Breast epithelium (tissue), 4 donors: ENCODE data around the gene CDC14B. TPM values are rescaled to one million over a fixed set of nuclear protein-coding genes. Genes with fewer than 3 reads are reported as not detected.

Source experiments
- DNase-seq, 2 donors: peaks; one replicate each; pipeline ENCODE4 v3.0.0-alpha.2; 2019; ENCODE audit warnings: low spot score in 2 of 2
- H3K27ac ChIP-seq, 2 donors: fragments of 200-600 bp; sonication (generic) in 1 of 2; one replicate each; pipeline ENCODE4 v1.5.1; 2016 to 2019; ENCODE audit warnings: mild to moderate bottlenecking in 1 of 2
- H3K27me3 ChIP-seq, 2 donors: fragments of 200-600 bp; sonication (generic) in 1 of 2; one replicate each; pipeline versions ENCODE4 v1.5.1 to v1.6.0; 2017 to 2019; ENCODE audit warnings: control low read depth in 1 of 2, mild to moderate bottlenecking in 1 of 2
- H3K36me3 ChIP-seq: fragments of 200-600 bp; one replicate; pipeline ENCODE4 v1.5.1; 2019
- H3K4me1 ChIP-seq, 2 donors: fragments of 200-600 bp; sonication (generic); one replicate each; pipeline ENCODE4 v1.5.1; 2016 to 2019; ENCODE audit warnings: control low read depth in 1 of 2
- H3K4me3 ChIP-seq, 3 donors: fragments of 200-600 bp; sonication (generic); 1 replicate in 2 of 3; 2 replicates in 1 of 3; pipeline ENCODE4 v1.5.1; 2016 to 2019; ENCODE audit warnings: mild to moderate bottlenecking in 3 of 3, moderate library complexity in 2 of 3
- H3K9me3 ChIP-seq, 2 donors: fragments of 200-600 bp; sonication (generic) in 1 of 2; one replicate each; pipeline ENCODE4 v1.5.1; 2016 to 2019; ENCODE audit warnings: control low read depth in 1 of 2
- POLR2A ChIP-seq: fragments of 450-650 bp; IDR thresholded peaks from one replicate; pipeline ENCODE4 v1.6.1; 2016; ENCODE audit warnings: antibody characterized with exemption, mild to moderate bottlenecking, moderate library complexity
- POLR2AphosphoS5 ChIP-seq, 3 donors: sonication (generic); formaldehyde crosslinking; IDR thresholded peaks; one replicate each; pipeline ENCODE4 v1.6.1; 2017; ENCODE audit warnings: antibody characterized with exemption in 3 of 3
- intact Hi-C: fragments of 100-400 bp; cut with DNase I; formaldehyde crosslinking; loops from one replicate; pipeline ENCODE4 v1.15.1; 2023; ENCODE audit warnings: low total_unique reads
- total RNA-seq, 3 donors: library from RNA; depleted of rRNA; stranded (reverse); fragments of >200 nt; gene quantifications; one replicate each; pipeline ENCODE4 v1.1.0, GENCODE V29; 2016
- TF ChIP-seq, protein P1 (sequence below), 3 donors: fragments of 450-650 bp; IDR thresholded peaks; one replicate each; pipeline ENCODE4 v1.5.1; 2016 to 2017; ENCODE audit warnings: antibody characterized with exemption in 3 of 3, mild to moderate bottlenecking in 3 of 3, moderate library complexity in 3 of 3

Gene CDC14B
- total RNA-seq, 3 donors from 2014 or later, result 22.0 to 33.4 (median 23.9) TPM

DNA sequence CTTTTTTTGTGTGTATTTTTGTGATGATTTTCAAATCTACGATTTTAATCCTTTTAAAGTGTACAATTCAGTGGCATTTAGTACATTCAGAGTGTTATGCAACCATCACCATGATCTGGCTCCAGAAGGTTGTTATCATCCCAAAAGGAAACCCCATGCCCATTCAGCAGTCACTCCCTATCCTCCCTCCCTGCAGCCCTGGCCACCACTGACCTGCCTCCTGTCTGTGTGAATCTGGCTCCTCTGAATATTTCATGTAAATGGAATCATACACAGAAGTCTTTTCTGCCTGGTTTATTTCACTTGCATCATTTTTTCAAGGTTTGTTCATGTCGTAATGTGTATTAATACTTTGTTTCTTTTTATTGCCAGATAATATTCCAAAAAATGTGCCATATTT, 137.2 kb downstream of the CDC14B start:
- TF ChIP-seq, protein P1, sequence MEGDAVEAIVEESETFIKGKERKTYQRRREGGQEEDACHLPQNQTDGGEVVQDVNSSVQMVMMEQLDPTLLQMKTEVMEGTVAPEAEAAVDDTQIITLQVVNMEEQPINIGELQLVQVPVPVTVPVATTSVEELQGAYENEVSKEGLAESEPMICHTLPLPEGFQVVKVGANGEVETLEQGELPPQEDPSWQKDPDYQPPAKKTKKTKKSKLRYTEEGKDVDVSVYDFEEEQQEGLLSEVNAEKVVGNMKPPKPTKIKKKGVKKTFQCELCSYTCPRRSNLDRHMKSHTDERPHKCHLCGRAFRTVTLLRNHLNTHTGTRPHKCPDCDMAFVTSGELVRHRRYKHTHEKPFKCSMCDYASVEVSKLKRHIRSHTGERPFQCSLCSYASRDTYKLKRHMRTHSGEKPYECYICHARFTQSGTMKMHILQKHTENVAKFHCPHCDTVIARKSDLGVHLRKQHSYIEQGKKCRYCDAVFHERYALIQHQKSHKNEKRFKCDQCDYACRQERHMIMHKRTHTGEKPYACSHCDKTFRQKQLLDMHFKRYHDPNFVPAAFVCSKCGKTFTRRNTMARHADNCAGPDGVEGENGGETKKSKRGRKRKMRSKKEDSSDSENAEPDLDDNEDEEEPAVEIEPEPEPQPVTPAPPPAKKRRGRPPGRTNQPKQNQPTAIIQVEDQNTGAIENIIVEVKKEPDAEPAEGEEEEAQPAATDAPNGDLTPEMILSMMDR (IDR thresholded peaks at IDR 0.05), result no peak
- TF ChIP-seq POLR2A (no peak), POLR2AphosphoS5 (IDR thresholded peaks at IDR 0.05) (no peak)
- no peak for DNase-seq
- no peaks in the 10 kb centered on the region for H3K9me3 ChIP-seq
- peaks cover 5 to 7% of the 10 kb centered on the region in 2 donors for H3K4me1 ChIP-seq
- intact Hi-C loops, result no loop called here
- H3K4me3 ChIP-seq, result no peak overlapping the region
- H3K27ac ChIP-seq, result no peak overlapping the region
- H3K36me3 ChIP-seq, result no peaks in the 10 kb centered on the region
- no peaks in the 10 kb centered on the region for H3K27me3 ChIP-seq

- DNase-seq, result no peak
- Histone ChIP-seq H3K36me3 (no peaks in the 10 kb centered on the region), H3K9me3 (no peaks in the 10 kb centered on the region), H3K4me1 (no peaks in the 10 kb centered on the region), H3K27me3 (no peaks in the 10 kb centered on the region), H3K27ac (no peak overlapping the region), H3K4me3 (no peak overlapping the region)
- intact Hi-C loops, result loop anchor here (2.0 kb wide), 1 partner anchor 64 kb away; no protein-coding TSS in a partner anchor
- TF ChIP-seq POLR2A (no peak), POLR2AphosphoS5 (IDR thresholded peaks at IDR 0.05) (no peak)
- TF ChIP-seq, protein P1 (IDR thresholded peaks at IDR 0.05), result no peak
Measured at GRCh38 chr9:96480736-96481135, 138.9 kb downstream of the CDC14B start.

- Histone ChIP-seq H3K9me3 (no peaks in the 10 kb centered on the region), H3K36me3 (no peaks in the 10 kb centered on the region), H3K4me3 (no peak overlapping the region), H3K27ac (no peak overlapping the region), H3K4me1 (no peaks in the 10 kb centered on the region), H3K27me3 (no peaks in the 10 kb centered on the region)
- intact Hi-C loops, result no loop called here
- TF ChIP-seq, protein P1 (IDR thresholded peaks at IDR 0.05), result no peak
- TF ChIP-seq POLR2AphosphoS5 (IDR thresholded peaks at IDR 0.05) (no peak), POLR2A (no peak)
- no peak for DNase-seq
Measured at GRCh38 chr9:96478829-96479371, 140.7 kb downstream of the CDC14B start.

DNA sequence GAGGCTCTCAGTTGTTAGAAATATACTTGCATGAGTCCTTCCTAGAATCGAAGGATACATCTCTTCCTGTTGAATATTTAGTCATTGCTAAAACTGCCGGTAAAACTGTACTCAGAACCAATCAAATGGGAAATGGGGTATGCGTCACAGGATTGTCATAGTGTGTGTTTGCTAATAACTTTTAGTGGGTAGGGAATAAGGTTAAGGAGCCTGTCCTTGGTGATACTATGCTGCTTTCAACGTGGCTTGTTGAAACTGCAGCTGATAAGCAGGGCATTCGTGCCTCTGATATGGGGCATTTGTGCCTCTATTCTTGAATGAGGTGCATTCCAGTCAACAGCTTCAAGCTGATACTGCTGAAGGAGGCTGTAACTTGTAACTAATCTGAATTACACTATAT, 143.1 kb downstream of the CDC14B start:
- H3K27ac ChIP-seq, result no peak overlapping the region
- intact Hi-C loops, result no loop called here
- DNase-seq, result no peak
- H3K27me3 ChIP-seq, result no peaks in the 10 kb centered on the region
- no peaks in the 10 kb centered on the region for H3K9me3 ChIP-seq
- H3K4me1 ChIP-seq, result no peaks in the 10 kb centered on the region
- H3K4me3 ChIP-seq, result no peak overlapping the region
- TF ChIP-seq POLR2AphosphoS5 (IDR thresholded peaks at IDR 0.05) (no peak), POLR2A (no peak)
- TF ChIP-seq, protein P1 (IDR thresholded peaks at IDR 0.05), result no peak
- no peaks in the 10 kb centered on the region for H3K36me3 ChIP-seq

DNA sequence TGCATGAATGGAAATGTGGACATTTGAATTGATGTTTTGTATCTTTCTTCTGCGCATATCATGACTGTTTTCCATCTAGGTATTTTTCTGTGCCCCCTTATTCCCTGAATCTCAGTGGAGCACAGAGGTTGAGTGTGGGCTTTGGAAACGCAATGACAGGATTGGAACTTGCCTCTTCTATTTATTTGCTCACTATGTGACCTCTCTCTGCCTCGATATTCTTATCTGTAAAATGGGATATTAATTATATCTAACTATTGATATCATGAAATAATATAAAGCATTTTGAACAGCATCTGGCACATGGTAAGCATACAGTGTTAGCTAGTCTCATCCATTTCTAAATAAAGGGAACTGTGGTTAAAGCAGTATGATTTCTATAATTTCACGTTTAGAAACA, 143.6 kb downstream of the CDC14B start:
- H3K4me1 ChIP-seq, result no peaks in the 10 kb centered on the region
- H3K4me3 ChIP-seq, result no peak overlapping the region
- no peaks in the 10 kb centered on the region for H3K27me3 ChIP-seq
- no peaks in the 10 kb centered on the region for H3K36me3 ChIP-seq
- DNase-seq, result no peak
- intact Hi-C loops, result no loop called here
- no peak overlapping the region for H3K27ac ChIP-seq
- H3K9me3 ChIP-seq, result no peaks in the 10 kb centered on the region
- TF ChIP-seq POLR2AphosphoS5 (IDR thresholded peaks at IDR 0.05), result no peak
- no peak for TF ChIP-seq POLR2A
- TF ChIP-seq, protein P1 (IDR thresholded peaks at IDR 0.05), result no peak
